GM12878 (cell line): ENCODE measurements around the gene RPS19BP1. TPM values are rescaled to one million over a fixed set of nuclear protein-coding genes. Genes with fewer than 3 reads are reported as not detected.

Experiments used
- ASH2L ChIP-seq: fragments of 300-600, 200-600 bp; sonication (generic); IDR thresholded peaks from 2 replicates; pipeline ENCODE4 v1.6.1; 2017; ENCODE audit warnings: low read depth, mild to moderate bottlenecking, borderline replicate concordance
- BMI1 ChIP-seq: fragments of 450-650 bp; IDR thresholded peaks from 2 replicates; pipeline ENCODE4 v1.6.1; 2016; ENCODE audit warnings: mild to moderate bottlenecking, moderate library complexity, borderline replicate concordance
- CEBPZ ChIP-seq: fragments of 150-350 bp; IDR thresholded peaks from 2 replicates; pipeline ENCODE4 v1.6.1; 2016; ENCODE audit warnings: low read depth, low read length
- CHD2 ChIP-seq: IDR thresholded peaks from 2 replicates; pipeline ENCODE4 v1.6.1; 2011; ENCODE audit warnings: low read depth, low read length, improper control_type of control experiment, borderline replicate concordance
- EP300 ChIP-seq, 2 experiments: fragments of 150-350 bp in 1 of 2; IDR thresholded peaks; 2 replicates each; pipeline ENCODE4 v1.6.1; 2011 to 2012; ENCODE audit warnings: low read depth in 2 of 2, low read length in 2 of 2, borderline replicate concordance in 1 of 2, improper control_type of control experiment in 1 of 2, inconsistent platforms in 1 of 2; ENCODE audit not compliant: control insufficient read depth in 1 of 2
- FOS ChIP-seq: IDR thresholded peaks from 3 replicates; pipeline ENCODE4 v1.6.1; 2011; ENCODE audit warnings: borderline replicate concordance; ENCODE audit not compliant: insufficient read length; ENCODE audit errors: extremely low read depth
- GABPA ChIP-seq: IDR thresholded peaks from 2 replicates; pipeline ENCODE4 v1.6.1; 2014; ENCODE audit warnings: antibody characterized with exemption, low read depth, mild to moderate bottlenecking, inconsistent platforms
- HDAC6 ChIP-seq: fragments of 200-600 bp; sonication (generic); IDR thresholded peaks from one replicate; pipeline ENCODE4 v1.8.0; 2017; ENCODE audit warnings: antibody characterized with exemption; ENCODE audit not compliant: unreplicated experiment
- IKZF1 ChIP-seq: fragments of 450-650 bp; conservative IDR thresholded peaks from 2 replicates; pipeline ENCODE4 v1.6.1; 2017; ENCODE audit warnings: antibody characterized with exemption, mild to moderate bottlenecking
- MEF2A ChIP-seq: IDR thresholded peaks from 2 replicates; pipeline ENCODE4 v1.6.1; 2011; ENCODE audit warnings: low read depth, mild to moderate bottlenecking, low read length, moderate library complexity; ENCODE audit not compliant: insufficient read depth
- MYB ChIP-seq: fragments of 150-350 bp; IDR thresholded peaks from 2 replicates; pipeline ENCODE4 v1.6.1; 2014; ENCODE audit warnings: mild to moderate bottlenecking, low read depth, low read length, borderline replicate concordance
- NR2C1 ChIP-seq: fragments of 450-650 bp; IDR thresholded peaks from 2 replicates; pipeline ENCODE4 v1.6.1; 2017; ENCODE audit warnings: antibody characterized with exemption, mild to moderate bottlenecking, moderate library complexity
- NR2C2 ChIP-seq: IDR thresholded peaks from 2 replicates; pipeline ENCODE4 v1.6.1; 2011; ENCODE audit warnings: borderline replicate concordance, low read depth; ENCODE audit not compliant: control insufficient read depth, insufficient read length
- RAD51 ChIP-seq: fragments of 450-650 bp; IDR thresholded peaks from 2 replicates; pipeline ENCODE4 v1.6.1; 2016; ENCODE audit warnings: moderate library complexity, mild to moderate bottlenecking, inconsistent platforms
- RBBP5 ChIP-seq: fragments of 200-600 bp; sonication (generic); conservative IDR thresholded peaks from 2 replicates; pipeline ENCODE4 v1.6.1; 2016
- RELA ChIP-seq: fragments of 450-650 bp; IDR thresholded peaks from 2 replicates; pipeline ENCODE4 v1.8.0; 2014; ENCODE audit warnings: borderline replicate concordance; ENCODE audit not compliant: partially characterized antibody
- SMARCA5 ChIP-seq: fragments of 450-650 bp; IDR thresholded peaks from 2 replicates; pipeline ENCODE4 v1.6.1; 2017; ENCODE audit warnings: mild to moderate bottlenecking
- STAT3 ChIP-seq: IDR thresholded peaks from 2 replicates; pipeline ENCODE4 v1.6.1; 2011; ENCODE audit warnings: low read depth, low read length, improper control_type of control experiment
- TCF7 ChIP-seq: IDR thresholded peaks from 2 replicates; pipeline ENCODE4 v1.6.1; 2014; ENCODE audit warnings: antibody characterized with exemption, borderline replicate concordance
- USF2 ChIP-seq: IDR thresholded peaks from 2 replicates; pipeline ENCODE4 v1.6.1; 2011; ENCODE audit warnings: low read depth, low read length, improper control_type of control experiment, borderline replicate concordance
- ZBTB33 ChIP-seq: fragments of 450-650 bp; IDR thresholded peaks from 2 replicates; pipeline ENCODE4 v1.6.1; 2017; ENCODE audit warnings: mild to moderate bottlenecking
- ZNF24 ChIP-seq: fragments of 450-650 bp; IDR thresholded peaks from 2 replicates; pipeline ENCODE4 v1.6.1; 2017; ENCODE audit warnings: antibody characterized with exemption, mild to moderate bottlenecking
- ZNF384 ChIP-seq: IDR thresholded peaks from 2 replicates; pipeline ENCODE4 v1.6.1; 2012; ENCODE audit warnings: low read depth, mild to moderate bottlenecking, low read length, improper control_type of control experiment, borderline replicate concordance
- polyA plus RNA-seq, 11 experiments: library from polyadenylated mRNA; depleted of rRNA in 4 of 11; unstranded in 6 of 11; stranded (reverse) in 5 of 11; fragments of >200 nt; fragmentation: Nextera tagmentation in 4 of 11; fragmentation: Illumina TruSeq in 1 of 11; extraction: Ambion mirVana in 4 of 11; extraction: Trizol in 1 of 11; gene quantifications; 1 replicate in 1 of 11; 2 replicates in 10 of 11; pipeline versions ENCODE4 v1.2.1 to v1.2.3, GENCODE V29; 2011 to 2016; ENCODE audit warnings: inconsistent platforms in 2 of 11, missing spikeins in 2 of 11, low read depth in 1 of 11
- total RNA-seq, 4 experiments: library from RNA; depleted of rRNA in 3 of 4; stranded (reverse); fragments of >200 nt in 3 of 4; fragmentation: Illumina TruSeq in 1 of 4; extraction: Trizol in 1 of 4; gene quantifications; 2 replicates each; pipeline versions ENCODE4 v1.2.1 to v1.2.3, GENCODE V29; 2013 to 2021

RPS19BP1 gene
- total and polyA plus RNA-seq, 10 of the 15 experiments (the other 5 are each of a cell fraction or from before 2014, with no cell fraction given) = 2.7 to 206 (median 78.6) TPM

- TF ChIP-seq STAT3 (no peak), RAD51 (peak; percentile 99), EP300 (IDR thresholded peaks at IDR 0.05; ENCODE audit: borderline replicate concordance in 1 of 2, control insufficient read depth in 1 of 2, low read depth in 2 of 2, low read length in 2 of 2) (no peak), GABPA (no peak), FOS (no peak), NR2C1 (peak; percentile 76), IKZF1 (peak; percentile 43; the same call in 1 of the 2 replicates), ZNF24 (no peak), USF2 (peak; percentile 90), NR2C2 (no peak), RBBP5 (no peak), RELA (peak; percentile 18), HDAC6 (peak; percentile 96), ZNF384 (no peak), ZBTB33 (no peak), TCF7 (no peak), CHD2 (peak; percentile 88), ASH2L (peak; percentile 82; the same call in 1 of the 2 replicates), CEBPZ (no peak), SMARCA5 (0 out of 2 replicates have a peak, but pooled peaks have one; percentile 76), MYB (no peak), MEF2A (0 out of 2 replicates have a peak, but pooled peaks have one; percentile 2), BMI1 (0 out of 2 replicates have a peak, but pooled peaks have one; percentile 50)
These were observed 12.1 kb downstream of the RPS19BP1 start, which contains the start of gene ATF4 (continued) for GRCh38 chr22:39520226-39521105.
